Panc1 (cell line): ENCODE results near the gene PDZK1.

Experiments
- CTCF ChIP-seq: fragments of 450-650 bp; IDR thresholded peaks from 2 replicates; pipeline ENCODE4 v1.5.1; 2017; ENCODE audit warnings: mild to moderate bottlenecking
- REST ChIP-seq, 2 experiments: IDR thresholded peaks; 2 replicates each; pipeline ENCODE4 v1.6.1; 2011 to 2012; ENCODE audit warnings: low read depth in 2 of 2, control low read depth in 1 of 2, low read length in 1 of 2, mild to moderate bottlenecking in 1 of 2, moderate library complexity in 1 of 2; ENCODE audit not compliant: insufficient read depth in 1 of 2
- SIN3A ChIP-seq: IDR thresholded peaks from 2 replicates; pipeline ENCODE4 v1.6.1; 2012; ENCODE audit warnings: low read depth, mild to moderate bottlenecking, low read length, moderate library complexity, borderline replicate concordance; ENCODE audit not compliant: insufficient read depth

- TF ChIP-seq REST (IDR thresholded peaks at IDR 0.05; ENCODE audit: insufficient read depth in 1 of 2, low read depth in 2 of 2, low read length in 1 of 2), result no peak
- no peak for TF ChIP-seq CTCF
- no peak for TF ChIP-seq SIN3A
Measured at GRCh38 chr1:145702052-145702451, 5.1 kb downstream of the PDZK1 start.
